Neural cell (in vitro differentiated cells): ENCODE results near the gene ASB10. TPM values are rescaled to one million over a fixed set of nuclear protein-coding genes. Genes with fewer than 3 reads are reported as not detected.

Experiments used
- H2AFZ ChIP-seq: fragments of 200-600, 300-800 bp; sonication (generic), shearing (Covaris generic); 2 replicates; pipeline ENCODE4 v1.6.0; 2014; ENCODE audit warnings: low read depth, mild to moderate bottlenecking, antibody characterized with exemption, low read length, moderate library complexity
- H3F3A ChIP-seq: fragments of 200-600 bp; shearing (Covaris generic); 2 replicates; pipeline ENCODE4 v1.6.1; 2016; ENCODE audit warnings: mild to moderate bottlenecking, moderate library complexity, mixed read lengths, antibody characterized with exemption, low read length; ENCODE audit not compliant: insufficient read depth, poor library complexity, severe bottlenecking
- H3K27ac ChIP-seq: fragments of 200-600, 300-800 bp; sonication (generic), shearing (Covaris generic); 2 replicates; pipeline ENCODE4 v1.5.1; 2014; ENCODE audit warnings: mild to moderate bottlenecking, low read length, moderate library complexity
- H3K27me3 ChIP-seq: fragments of 300-800, 200-600 bp; sonication (generic), shearing (Covaris generic); 2 replicates; pipeline ENCODE4 v1.6.0; 2014; ENCODE audit warnings: mild to moderate bottlenecking, low read depth, low read length, moderate library complexity; ENCODE audit not compliant: insufficient read depth
- H3K36me3 ChIP-seq: fragments of 300-800, 200-600 bp; sonication (generic), shearing (Covaris generic); 2 replicates; pipeline ENCODE4 v1.5.1; 2014; ENCODE audit warnings: mild to moderate bottlenecking, antibody characterized with exemption, low read length, moderate library complexity; ENCODE audit not compliant: insufficient read depth
- H3K4me2 ChIP-seq: fragments of 300-800, 200-600 bp; sonication (generic), shearing (Covaris generic); 2 replicates; pipeline ENCODE4 v1.6.0; 2014; ENCODE audit warnings: mild to moderate bottlenecking, low read length
- H3K4me3 ChIP-seq: fragments of 300-800, 200-600 bp; sonication (generic), shearing (Covaris generic); 2 replicates; pipeline ENCODE4 v1.5.1; 2014; ENCODE audit warnings: mild to moderate bottlenecking, low read length, moderate library complexity
- H3K79me2 ChIP-seq: fragments of 200-600 bp; shearing (Covaris generic); replicated peaks from 2 replicates; pipeline ENCODE4 v1.6.0; 2014; ENCODE audit warnings: mild to moderate bottlenecking, low read length, moderate library complexity; ENCODE audit not compliant: insufficient read depth
- H3K9ac ChIP-seq: fragments of 300-800, 200-600 bp; sonication (generic), shearing (Covaris generic); 2 replicates; pipeline ENCODE4 v1.6.1; 2016; ENCODE audit warnings: mild to moderate bottlenecking, low read length, mixed read lengths
- H3K9me2 ChIP-seq: fragments of 200-600 bp; shearing (Covaris generic); 2 replicates; pipeline ENCODE4 v1.6.1; 2016; ENCODE audit warnings: mild to moderate bottlenecking, low read length, mixed read lengths; ENCODE audit not compliant: insufficient read depth
- H3K9me3 ChIP-seq: fragments of 200-600, 300-800 bp; sonication (generic), shearing (Covaris generic); 2 replicates; pipeline ENCODE4 v1.6.1; 2016; ENCODE audit warnings: mild to moderate bottlenecking, mixed run types, low read length, moderate library complexity, mixed read lengths
- H4K20me1 ChIP-seq: fragments of 200-600 bp; shearing (Covaris generic); 2 replicates; pipeline ENCODE4 v1.6.1; 2016; ENCODE audit warnings: mild to moderate bottlenecking, mixed run types; ENCODE audit not compliant: insufficient read depth
- CTCF ChIP-seq: fragments of 450-650 bp; IDR thresholded peaks from 2 replicates; pipeline ENCODE4 v1.5.1; 2014; ENCODE audit warnings: antibody characterized with exemption, mild to moderate bottlenecking, moderate library complexity; ENCODE audit not compliant: poor library complexity, severe bottlenecking
- EP300 ChIP-seq: fragments of 450-650 bp; conservative IDR thresholded peaks from 2 replicates; pipeline ENCODE4 v1.6.1; 2014; ENCODE audit warnings: antibody characterized with exemption, mild to moderate bottlenecking, moderate library complexity; ENCODE audit not compliant: poor library complexity, severe bottlenecking
- EZH2 ChIP-seq: fragments of 200-600, 300-800 bp; shearing (Covaris generic), sonication (generic); IDR thresholded peaks from 2 replicates; pipeline ENCODE4 v1.6.1; 2014; ENCODE audit warnings: antibody characterized with exemption, low read length, borderline replicate concordance, mild to moderate bottlenecking; ENCODE audit not compliant: insufficient read depth, poor library complexity, severe bottlenecking
- MXI1 ChIP-seq: fragments of 450-650 bp; conservative IDR thresholded peaks from 2 replicates; pipeline ENCODE4 v1.6.1; 2014; ENCODE audit warnings: antibody characterized with exemption, mild to moderate bottlenecking; ENCODE audit not compliant: poor library complexity, severe bottlenecking
- POLR2AphosphoS5 ChIP-seq: IDR thresholded peaks from 2 replicates; pipeline ENCODE4 v1.6.1; 2012
- RAD21 ChIP-seq: fragments of 450-650 bp; conservative IDR thresholded peaks from 2 replicates; pipeline ENCODE4 v1.6.1; 2014; ENCODE audit warnings: antibody characterized with exemption, mild to moderate bottlenecking, moderate library complexity
- REST ChIP-seq: IDR thresholded peaks from 2 replicates; pipeline ENCODE4 v1.6.1; 2012; ENCODE audit warnings: borderline replicate concordance
- SMC3 ChIP-seq: fragments of 450-650 bp; conservative IDR thresholded peaks from 2 replicates; pipeline ENCODE4 v1.6.1; 2014; ENCODE audit warnings: antibody characterized with exemption, mild to moderate bottlenecking, moderate library complexity; ENCODE audit not compliant: poor library complexity
- TAF1 ChIP-seq: IDR thresholded peaks from 2 replicates; pipeline ENCODE4 v1.6.1; 2012; ENCODE audit warnings: low read depth
- polyA plus RNA-seq: library from polyadenylated mRNA; depleted of rRNA; stranded (reverse); fragments of >200 nt; gene quantifications from 2 replicates; pipeline ENCODE4 v1.2.3, GENCODE V29; 2014

ASB10 gene
- polyA plus RNA-seq, 1 donor from 2014 or later = not detected

GRCh38 chr7:151130741-151131157 is 56.3 kb downstream of the ASB10 start:
- no peaks in the 10 kb centered on the region for H3K9me3 ChIP-seq

GRCh38 chr7:151129960-151130591 is 57.0 kb downstream of the ASB10 start:
- no peak overlapping the region for H3K4me2 ChIP-seq
- no peak overlapping the region for H3K27ac ChIP-seq
- H4K20me1 ChIP-seq = peaks cover 3% of the 10 kb centered on the region
- no peak overlapping the region for H3K4me3 ChIP-seq
- H3K9me3 ChIP-seq = no peaks in the 10 kb centered on the region
- H3K36me3 ChIP-seq = no peaks in the 10 kb centered on the region
- H3K79me2 ChIP-seq = no peaks in the 10 kb centered on the region
- H3K9ac ChIP-seq = no peak overlapping the region
- peaks cover 4% of the 10 kb centered on the region for H3F3A ChIP-seq
- no peaks in the 10 kb centered on the region for H3K27me3 ChIP-seq
- H3K9me2 ChIP-seq = no peaks in the 10 kb centered on the region
- H2AFZ ChIP-seq = no peak overlapping the region
- TF ChIP-seq SMC3 (no peak), MXI1 (no peak), CTCF (no peak), RAD21 (no peak), TAF1 (no peak), REST (no peak)

More at GRCh38 chr7:151130741-151131157, 56.3 kb downstream of the ASB10 start:
- no peaks in the 10 kb centered on the region for H3K36me3 ChIP-seq
- H3K27ac ChIP-seq = no peak overlapping the region
- H3K4me3 ChIP-seq = no peak overlapping the region
- H3K4me2 ChIP-seq = no peak overlapping the region
- no peak overlapping the region for H2AFZ ChIP-seq
- no peak overlapping the region for H3K9ac ChIP-seq
- no peaks in the 10 kb centered on the region for H4K20me1 ChIP-seq
- no peaks in the 10 kb centered on the region for H3K79me2 ChIP-seq
- H3K27me3 ChIP-seq = no peaks in the 10 kb centered on the region
- no peak for TF ChIP-seq SMC3
- TF ChIP-seq REST = no peak
- TF ChIP-seq MXI1 = no peak
- TF ChIP-seq CTCF = no peak
- no peak for TF ChIP-seq EZH2
- no peak for TF ChIP-seq RAD21
- TF ChIP-seq POLR2AphosphoS5 = no peak
- TF ChIP-seq EP300 = no peak
- no peaks in the 10 kb centered on the region for H3K9me2 ChIP-seq
- H3F3A ChIP-seq = peaks cover 4% of the 10 kb centered on the region
